ENCODE data around the gene TTLL11. TPM values are rescaled to one million over a fixed set of nuclear protein-coding genes. Genes with fewer than 3 reads are reported as not detected.
A peak's percentile ranks its signal among the peaks of the same experiment; 100 is the strongest.
"Not testable (repeated sequence)": the region's sequence is repeated elsewhere in the genome, so short reads cannot be mapped to it uniquely, and the experiment has no call there.

Gene TTLL11
- total RNA-seq, 4 donors from 2014 or later: 15.1 to 42.6 (median 29.1) TPM

- H3K27me3 ChIP-seq: no peaks in the 10 kb centered on the region
- H3K9me3 ChIP-seq: no peaks in the 10 kb centered on the region
- H3K36me3 ChIP-seq: peaks cover 0 to 5% of the 10 kb centered on the region in 2 donors
- peaks cover 0 to 5% (median 0%) of the 10 kb centered on the region in 3 donors for H3K4me1 ChIP-seq
- no peak overlapping the region for H3K27ac ChIP-seq
- TF ChIP-seq CTCF (IDR thresholded peaks at IDR 0.05): no peak
- no peak for TF ChIP-seq POLR2AphosphoS5 (IDR thresholded peaks at IDR 0.05)
- TF ChIP-seq EP300 (IDR thresholded peaks at IDR 0.05): no peak
- no peak for TF ChIP-seq POLR2A (IDR thresholded peaks at IDR 0.05)
- no peak overlapping the region for H3K4me3 ChIP-seq
- ATAC-seq: no peak
- WGBS, 2 donors (ENCODE audit: low coverage in 1 of 2): 86% methylated on average over 11 of the region's 27 CpGs; no CpG with 5 or more reads in 1 of the 2 donors
Observed at GRCh38 chr9:121896545-121896943, 196.6 kb downstream of the TTLL11 start.

GRCh38 chr9:121895818-121896544 is 197.1 kb downstream of the TTLL11 start:
- TF ChIP-seq CTCF (IDR thresholded peaks at IDR 0.05) (peak in 2 of 4 experiments; percentile 19 to 21), POLR2AphosphoS5 (IDR thresholded peaks at IDR 0.05) (no peak), POLR2A (IDR thresholded peaks at IDR 0.05) (no peak), EP300 (IDR thresholded peaks at IDR 0.05) (no peak)
- Histone ChIP-seq H3K27ac (no peak overlapping the region), H3K27me3 (no peaks in the 10 kb centered on the region), H3K4me1 (peaks cover 0 to 5% (median 0%) of the 10 kb centered on the region in 3 donors), H3K9me3 (no peaks in the 10 kb centered on the region), H3K36me3 (peaks cover 0 to 5% of the 10 kb centered on the region in 2 donors), H3K4me3 (no peak overlapping the region)
- peak; percentile 50 for ATAC-seq
- WGBS, 2 donors (ENCODE audit: low coverage in 1 of 2): 19 to 39% methylated on average over 4 to 5 of the region's 12 CpGs

- H3K27me3 ChIP-seq: no peaks in the 10 kb centered on the region
- H3K4me3 ChIP-seq: no peak overlapping the region
- peaks cover 0 to 5% (median 0%) of the 10 kb centered on the region in 3 donors for H3K4me1 ChIP-seq
- no peak overlapping the region for H3K27ac ChIP-seq
- no peaks in the 10 kb centered on the region for H3K9me3 ChIP-seq
- ATAC-seq: no peak
- H3K36me3 ChIP-seq: peaks cover 0 to 5% of the 10 kb centered on the region in 2 donors
- WGBS, 2 donors (ENCODE audit: low coverage in 1 of 2): 40 to 69% methylated on average over 1 to 5 of the region's 7 CpGs
- TF ChIP-seq POLR2A (IDR thresholded peaks at IDR 0.05) (no peak), CTCF (IDR thresholded peaks at IDR 0.05) (no peak), POLR2AphosphoS5 (IDR thresholded peaks at IDR 0.05) (no peak)
Observed at GRCh38 chr9:121895358-121895757, 197.8 kb downstream of the TTLL11 start.

- not testable (repeated sequence) for ATAC-seq, H3K36me3 ChIP-seq, H3K27me3 ChIP-seq, H3K4me3 ChIP-seq, H3K4me1 ChIP-seq, H3K27ac ChIP-seq, H3K9me3 ChIP-seq
- 68 to 80% methylated on average over 2 of the region's 2 CpGs for WGBS, 2 donors (ENCODE audit: low coverage in 1 of 2)
Observed at GRCh38 chr9:121894380-121894779, 198.7 kb downstream of the TTLL11 start.

- TF ChIP-seq CTCF (IDR thresholded peaks at IDR 0.05) (no peak), POLR2A (IDR thresholded peaks at IDR 0.05) (no peak)
- peaks cover 0 to 5% of the 10 kb centered on the region in 2 donors for H3K36me3 ChIP-seq
Observed at GRCh38 chr9:121893786-121894185, 199.3 kb downstream of the TTLL11 start.

More at GRCh38 chr9:121893786-121894185, 199.3 kb downstream of the TTLL11 start:
- no peak overlapping the region for H3K4me3 ChIP-seq
- no peak overlapping the region for H3K27ac ChIP-seq
- peaks cover 0 to 5% (median 0%) of the 10 kb centered on the region in 3 donors for H3K4me1 ChIP-seq
- no peak for ATAC-seq
- H3K9me3 ChIP-seq: no peaks in the 10 kb centered on the region
- no peaks in the 10 kb centered on the region for H3K27me3 ChIP-seq
- WGBS, 2 donors (ENCODE audit: low coverage in 1 of 2): 94% methylated on average over 3 of the region's 3 CpGs; no CpG with 5 or more reads in 1 of the 2 donors

All from gastroesophageal sphincter (tissue), 4 donors.